ENCODE results near the gene BCOR. TPM values are rescaled to one million over a fixed set of nuclear protein-coding genes. Genes with fewer than 3 reads are reported as not detected.

Gene BCOR
- total RNA-seq, 1 experiment from 2014 or later, result 35.1 TPM

DNA sequence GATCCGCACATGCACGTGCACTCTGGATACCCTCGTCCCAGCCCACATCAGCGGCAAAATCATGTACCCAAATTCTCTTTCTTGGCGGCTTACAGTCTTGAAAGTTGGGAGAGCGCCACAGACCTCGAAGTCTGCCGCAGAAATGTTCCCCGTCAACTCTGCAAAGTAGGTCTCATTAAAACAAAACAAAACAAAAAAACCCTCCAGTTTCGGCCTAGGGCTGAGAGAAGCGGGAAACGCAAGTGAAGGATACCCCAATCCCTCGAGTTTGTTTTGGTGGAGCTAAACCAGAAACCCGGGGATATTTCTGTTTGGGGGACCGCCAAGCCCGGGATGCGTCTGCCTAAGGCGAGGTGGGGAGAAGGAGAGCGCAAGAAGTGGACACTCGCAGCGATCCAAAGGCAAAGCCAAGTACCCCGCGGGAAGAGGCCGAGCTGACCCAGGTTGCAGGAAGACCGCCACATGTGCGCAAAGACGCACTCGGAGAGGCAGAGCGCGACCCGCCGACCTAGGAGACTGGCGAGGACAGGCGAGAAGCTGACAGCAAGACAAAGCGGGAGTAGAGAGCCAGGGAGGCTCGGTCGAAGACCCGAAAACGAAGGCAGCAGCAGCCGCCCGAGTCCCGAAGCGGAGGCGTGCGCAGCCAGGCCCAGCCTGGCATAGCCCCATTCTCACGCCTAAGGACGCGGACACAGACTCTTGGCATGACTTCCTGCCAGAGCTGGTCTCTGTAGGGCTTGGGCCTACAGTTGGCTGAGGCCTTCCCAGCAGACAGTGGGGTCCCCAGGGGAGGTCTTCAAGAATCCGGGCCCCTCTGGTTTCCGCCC is 49.6 kb upstream of the BCOR start:
- Histone ChIP-seq H3K36me3 (ENCODE audit: control insufficient read depth in 1 of 2, insufficient read depth in 2 of 2, low read length in 2 of 2) (no peaks in the 10 kb centered on the region), H3K9ac (ENCODE audit: low read length) (peak overlapping the region; percentile 83), H2AFZ (ENCODE audit: low read depth, low read length, poor library complexity, severe bottlenecking) (no peak overlapping the region), H3K4me1 (ENCODE audit: control insufficient read depth in 1 of 2, insufficient read depth in 2 of 2, low read length in 2 of 2) (peaks cover 47 to 77% of the 10 kb centered on the region in 2 experiments), H3K79me2 (ENCODE audit: insufficient read depth, low read length) (peaks cover 34% of the 10 kb centered on the region), H3K9me3 (ENCODE audit: control insufficient read depth in 1 of 2, insufficient read depth in 1 of 2, low read depth in 1 of 2, low read length in 2 of 2) (no peaks in the 10 kb centered on the region), H4K20me1 (ENCODE audit: insufficient read depth) (no peaks in the 10 kb centered on the region), H3K4me2 (ENCODE audit: low read length) (peak overlapping the region; percentile 89), H3K27me3 (ENCODE audit: insufficient read depth, low read length) (no peaks in the 10 kb centered on the region), H3K4me3 (replicated peaks in 1 of 2; ENCODE audit: low read depth in 1 of 2, low read length in 2 of 2) (peak overlapping the region; percentile 43 to 62), H3K27ac (ENCODE audit: low read depth, low read length) (peak overlapping the region; percentile 84), H3K9me2 (ENCODE audit: insufficient read depth) (no peaks in the 10 kb centered on the region)
- DNase-seq (ENCODE audit: low read depth, low spot score) (no peak), ATAC-seq (no peak)
- ChIA-PET CTCF (no interaction called here), POLR2A (interaction anchor here (0.9 to 1.8 kb wide), 2 partner anchors 48 to 49 kb away, joined by 3 to 5 read pairs; partner anchors contain the start of gene BCOR), RAD21 (ENCODE audit: low non-redundant PET in 1 of 2, low total read pairs in 2 of 2, uncharacterized antibody in 2 of 2, unreplicated experiment in 2 of 2) (no interaction called here)
- no TSS peak for BruUV-seq (replicated peaks)
- intact Hi-C loops (cut with micrococcal nuclease), result no loop called here
- TF ChIP-seq, protein P1, sequence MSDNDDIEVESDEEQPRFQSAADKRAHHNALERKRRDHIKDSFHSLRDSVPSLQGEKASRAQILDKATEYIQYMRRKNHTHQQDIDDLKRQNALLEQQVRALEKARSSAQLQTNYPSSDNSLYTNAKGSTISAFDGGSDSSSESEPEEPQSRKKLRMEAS (IDR thresholded peaks at IDR 0.05), result no peak
- TF ChIP-seq ZFX (IDR thresholded peaks at IDR 0.05), result no peak
- no peak for TF ChIP-seq EZH2 (IDR thresholded peaks at IDR 0.05)
- TF ChIP-seq, protein P2, sequence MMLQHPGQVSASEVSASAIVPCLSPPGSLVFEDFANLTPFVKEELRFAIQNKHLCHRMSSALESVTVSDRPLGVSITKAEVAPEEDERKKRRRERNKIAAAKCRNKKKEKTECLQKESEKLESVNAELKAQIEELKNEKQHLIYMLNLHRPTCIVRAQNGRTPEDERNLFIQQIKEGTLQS (IDR thresholded peaks at IDR 0.05), result no peak
- TF ChIP-seq, protein P3, sequence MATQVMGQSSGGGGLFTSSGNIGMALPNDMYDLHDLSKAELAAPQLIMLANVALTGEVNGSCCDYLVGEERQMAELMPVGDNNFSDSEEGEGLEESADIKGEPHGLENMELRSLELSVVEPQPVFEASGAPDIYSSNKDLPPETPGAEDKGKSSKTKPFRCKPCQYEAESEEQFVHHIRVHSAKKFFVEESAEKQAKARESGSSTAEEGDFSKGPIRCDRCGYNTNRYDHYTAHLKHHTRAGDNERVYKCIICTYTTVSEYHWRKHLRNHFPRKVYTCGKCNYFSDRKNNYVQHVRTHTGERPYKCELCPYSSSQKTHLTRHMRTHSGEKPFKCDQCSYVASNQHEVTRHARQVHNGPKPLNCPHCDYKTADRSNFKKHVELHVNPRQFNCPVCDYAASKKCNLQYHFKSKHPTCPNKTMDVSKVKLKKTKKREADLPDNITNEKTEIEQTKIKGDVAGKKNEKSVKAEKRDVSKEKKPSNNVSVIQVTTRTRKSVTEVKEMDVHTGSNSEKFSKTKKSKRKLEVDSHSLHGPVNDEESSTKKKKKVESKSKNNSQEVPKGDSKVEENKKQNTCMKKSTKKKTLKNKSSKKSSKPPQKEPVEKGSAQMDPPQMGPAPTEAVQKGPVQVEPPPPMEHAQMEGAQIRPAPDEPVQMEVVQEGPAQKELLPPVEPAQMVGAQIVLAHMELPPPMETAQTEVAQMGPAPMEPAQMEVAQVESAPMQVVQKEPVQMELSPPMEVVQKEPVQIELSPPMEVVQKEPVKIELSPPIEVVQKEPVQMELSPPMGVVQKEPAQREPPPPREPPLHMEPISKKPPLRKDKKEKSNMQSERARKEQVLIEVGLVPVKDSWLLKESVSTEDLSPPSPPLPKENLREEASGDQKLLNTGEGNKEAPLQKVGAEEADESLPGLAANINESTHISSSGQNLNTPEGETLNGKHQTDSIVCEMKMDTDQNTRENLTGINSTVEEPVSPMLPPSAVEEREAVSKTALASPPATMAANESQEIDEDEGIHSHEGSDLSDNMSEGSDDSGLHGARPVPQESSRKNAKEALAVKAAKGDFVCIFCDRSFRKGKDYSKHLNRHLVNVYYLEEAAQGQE (IDR thresholded peaks at IDR 0.05; ENCODE audit: low read depth), result no peak
- TF ChIP-seq RAD21 (IDR thresholded peaks at IDR 0.05; ENCODE audit: low read depth), result no peak
- TF ChIP-seq SP1 (IDR thresholded peaks at IDR 0.05; ENCODE audit: low read depth), result no peak
- no peak for TF ChIP-seq SRF (IDR thresholded peaks at IDR 0.05; ENCODE audit: low read depth)
- no peak for TF ChIP-seq CBX3 (IDR thresholded peaks at IDR 0.05; ENCODE audit: low read depth)
